Breast epithelium (tissue), 4 donors: ENCODE data around the gene UBE2H. TPM values are rescaled to one million over a fixed set of nuclear protein-coding genes. Genes with fewer than 3 reads are reported as not detected.

ENCODE experiments used
- DNase-seq, 2 donors: peaks; one replicate each; pipeline ENCODE4 v3.0.0-alpha.2; 2019; ENCODE audit warnings: low spot score in 2 of 2
- H3K27ac ChIP-seq, 2 donors: fragments of 200-600 bp; sonication (generic) in 1 of 2; one replicate each; pipeline ENCODE4 v1.5.1; 2016 to 2019; ENCODE audit warnings: mild to moderate bottlenecking in 1 of 2
- H3K27me3 ChIP-seq, 2 donors: fragments of 200-600 bp; sonication (generic) in 1 of 2; one replicate each; pipeline versions ENCODE4 v1.5.1 to v1.6.0; 2017 to 2019; ENCODE audit warnings: control low read depth in 1 of 2, mild to moderate bottlenecking in 1 of 2
- H3K36me3 ChIP-seq: fragments of 200-600 bp; one replicate; pipeline ENCODE4 v1.5.1; 2019
- H3K4me1 ChIP-seq, 2 donors: fragments of 200-600 bp; sonication (generic); one replicate each; pipeline ENCODE4 v1.5.1; 2016 to 2019; ENCODE audit warnings: control low read depth in 1 of 2
- H3K4me3 ChIP-seq, 3 donors: fragments of 200-600 bp; sonication (generic); 1 replicate in 2 of 3; 2 replicates in 1 of 3; pipeline ENCODE4 v1.5.1; 2016 to 2019; ENCODE audit warnings: mild to moderate bottlenecking in 3 of 3, moderate library complexity in 2 of 3
- H3K9me3 ChIP-seq, 2 donors: fragments of 200-600 bp; sonication (generic) in 1 of 2; one replicate each; pipeline ENCODE4 v1.5.1; 2016 to 2019; ENCODE audit warnings: control low read depth in 1 of 2
- POLR2A ChIP-seq: fragments of 450-650 bp; IDR thresholded peaks from one replicate; pipeline ENCODE4 v1.6.1; 2016; ENCODE audit warnings: antibody characterized with exemption, mild to moderate bottlenecking, moderate library complexity
- POLR2AphosphoS5 ChIP-seq, 3 donors: sonication (generic); formaldehyde crosslinking; IDR thresholded peaks; one replicate each; pipeline ENCODE4 v1.6.1; 2017; ENCODE audit warnings: antibody characterized with exemption in 3 of 3
- intact Hi-C: fragments of 100-400 bp; cut with DNase I; formaldehyde crosslinking; loops from one replicate; pipeline ENCODE4 v1.15.1; 2023; ENCODE audit warnings: low total_unique reads
- total RNA-seq, 3 donors: library from RNA; depleted of rRNA; stranded (reverse); fragments of >200 nt; gene quantifications; one replicate each; pipeline ENCODE4 v1.1.0, GENCODE V29; 2016
- TF ChIP-seq, protein P1 (sequence below), 3 donors: fragments of 450-650 bp; IDR thresholded peaks; one replicate each; pipeline ENCODE4 v1.5.1; 2016 to 2017; ENCODE audit warnings: antibody characterized with exemption in 3 of 3, mild to moderate bottlenecking in 3 of 3, moderate library complexity in 3 of 3

Gene UBE2H
- total RNA-seq, 3 donors from 2014 or later = 81.8 to 124 (median 114) TPM

DNA sequence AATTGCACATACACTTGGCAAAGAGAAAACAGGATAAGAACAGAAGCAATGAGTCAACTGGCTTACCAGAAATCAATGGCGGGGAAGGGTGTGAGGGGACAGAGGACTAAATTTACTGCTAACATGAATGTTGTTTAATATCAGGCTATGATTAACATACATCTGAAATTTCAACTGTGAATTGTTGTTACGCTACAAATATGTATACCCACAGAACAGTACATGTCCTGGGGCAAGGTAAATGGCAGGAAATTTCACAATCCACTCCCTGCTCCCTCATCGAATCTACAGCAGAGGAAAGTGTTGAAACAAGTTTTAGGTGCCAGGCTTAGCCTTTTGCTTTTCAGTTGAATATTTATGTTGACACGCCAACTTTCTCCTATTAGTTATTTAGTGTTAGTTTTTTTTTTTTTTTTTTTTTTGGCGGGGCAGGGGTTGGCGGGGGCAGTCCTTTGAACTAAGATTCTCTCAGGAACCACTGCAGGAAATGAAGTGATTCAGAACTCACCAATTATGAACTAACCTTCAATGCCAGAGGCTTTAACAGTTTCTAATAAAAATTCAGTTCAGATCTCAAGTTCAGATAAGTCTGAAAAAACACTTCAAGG lies 99.0 kb downstream of the UBE2H start:
- DNase-seq = peak in 1 of 2 donors; percentile 48
- peak overlapping the region; percentile 43 to 66 for H3K27ac ChIP-seq
- H3K4me3 ChIP-seq = peak overlapping the region in 1 of 3 donors; percentile 6
- H3K36me3 ChIP-seq = no peaks in the 10 kb centered on the region
- H3K4me1 ChIP-seq = peaks cover 0 to 12% of the 10 kb centered on the region in 2 donors
- no peaks in the 10 kb centered on the region for H3K27me3 ChIP-seq
- no peaks in the 10 kb centered on the region for H3K9me3 ChIP-seq
- intact Hi-C loops = no loop called here
- TF ChIP-seq, protein P1, sequence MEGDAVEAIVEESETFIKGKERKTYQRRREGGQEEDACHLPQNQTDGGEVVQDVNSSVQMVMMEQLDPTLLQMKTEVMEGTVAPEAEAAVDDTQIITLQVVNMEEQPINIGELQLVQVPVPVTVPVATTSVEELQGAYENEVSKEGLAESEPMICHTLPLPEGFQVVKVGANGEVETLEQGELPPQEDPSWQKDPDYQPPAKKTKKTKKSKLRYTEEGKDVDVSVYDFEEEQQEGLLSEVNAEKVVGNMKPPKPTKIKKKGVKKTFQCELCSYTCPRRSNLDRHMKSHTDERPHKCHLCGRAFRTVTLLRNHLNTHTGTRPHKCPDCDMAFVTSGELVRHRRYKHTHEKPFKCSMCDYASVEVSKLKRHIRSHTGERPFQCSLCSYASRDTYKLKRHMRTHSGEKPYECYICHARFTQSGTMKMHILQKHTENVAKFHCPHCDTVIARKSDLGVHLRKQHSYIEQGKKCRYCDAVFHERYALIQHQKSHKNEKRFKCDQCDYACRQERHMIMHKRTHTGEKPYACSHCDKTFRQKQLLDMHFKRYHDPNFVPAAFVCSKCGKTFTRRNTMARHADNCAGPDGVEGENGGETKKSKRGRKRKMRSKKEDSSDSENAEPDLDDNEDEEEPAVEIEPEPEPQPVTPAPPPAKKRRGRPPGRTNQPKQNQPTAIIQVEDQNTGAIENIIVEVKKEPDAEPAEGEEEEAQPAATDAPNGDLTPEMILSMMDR (IDR thresholded peaks at IDR 0.05) = no peak
- TF ChIP-seq POLR2A = no peak
- no peak for TF ChIP-seq POLR2AphosphoS5 (IDR thresholded peaks at IDR 0.05)

GRCh38 chr7:129851809-129852208 lies 101.0 kb downstream of the UBE2H start:
- Histone ChIP-seq H3K36me3 (no peaks in the 10 kb centered on the region), H3K9me3 (no peaks in the 10 kb centered on the region), H3K27ac (no peak overlapping the region), H3K4me1 (peaks cover 0 to 8% of the 10 kb centered on the region in 2 donors), H3K27me3 (no peaks in the 10 kb centered on the region), H3K4me3 (no peak overlapping the region)
- no peak for DNase-seq
- intact Hi-C loops = no loop called here
- TF ChIP-seq, protein P1 (IDR thresholded peaks at IDR 0.05) = no peak
- TF ChIP-seq POLR2AphosphoS5 (IDR thresholded peaks at IDR 0.05) (no peak), POLR2A (no peak)

DNA sequence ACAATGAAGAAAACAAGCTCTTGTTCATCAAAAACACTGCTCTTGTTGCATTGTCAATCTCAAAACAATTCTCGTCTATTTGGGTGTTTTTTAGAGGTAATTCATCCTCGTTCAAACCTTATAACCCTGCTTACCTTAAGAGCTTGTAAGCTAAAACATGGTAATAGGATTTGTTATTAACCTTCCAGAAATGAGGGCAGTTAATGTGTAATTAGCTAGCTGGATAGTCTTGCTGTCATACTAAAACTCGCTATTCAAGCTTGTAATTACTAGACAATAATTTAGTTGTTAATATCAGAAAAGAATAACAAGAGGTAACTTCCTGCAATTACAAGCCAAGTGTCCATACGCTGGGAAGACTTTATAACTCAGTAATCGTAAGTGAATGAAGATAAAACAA lies 101.6 kb downstream of the UBE2H start:
- Histone ChIP-seq H3K36me3 (no peaks in the 10 kb centered on the region), H3K9me3 (no peaks in the 10 kb centered on the region), H3K27me3 (no peaks in the 10 kb centered on the region), H3K27ac (no peak overlapping the region), H3K4me1 (peaks cover 0 to 8% of the 10 kb centered on the region in 2 donors), H3K4me3 (no peak overlapping the region)
- intact Hi-C loops = no loop called here
- no peak for DNase-seq
- no peak for TF ChIP-seq POLR2AphosphoS5 (IDR thresholded peaks at IDR 0.05)
- TF ChIP-seq POLR2A = no peak
- TF ChIP-seq, protein P1 (IDR thresholded peaks at IDR 0.05) = no peak

- H3K4me3 ChIP-seq = no peak overlapping the region
- H3K27me3 ChIP-seq = no peaks in the 10 kb centered on the region
- no peak overlapping the region for H3K27ac ChIP-seq
- H3K9me3 ChIP-seq = no peaks in the 10 kb centered on the region
- no peaks in the 10 kb centered on the region for H3K36me3 ChIP-seq
- DNase-seq = no peak
- TF ChIP-seq POLR2AphosphoS5 (IDR thresholded peaks at IDR 0.05) (no peak), POLR2A (no peak)
- TF ChIP-seq, protein P1 (IDR thresholded peaks at IDR 0.05) = no peak
- intact Hi-C loops = no loop called here
- peaks cover 0 to 12% of the 10 kb centered on the region in 2 donors for H3K4me1 ChIP-seq
Measured at GRCh38 chr7:129848436-129848835, 104.3 kb downstream of the UBE2H start.

DNA sequence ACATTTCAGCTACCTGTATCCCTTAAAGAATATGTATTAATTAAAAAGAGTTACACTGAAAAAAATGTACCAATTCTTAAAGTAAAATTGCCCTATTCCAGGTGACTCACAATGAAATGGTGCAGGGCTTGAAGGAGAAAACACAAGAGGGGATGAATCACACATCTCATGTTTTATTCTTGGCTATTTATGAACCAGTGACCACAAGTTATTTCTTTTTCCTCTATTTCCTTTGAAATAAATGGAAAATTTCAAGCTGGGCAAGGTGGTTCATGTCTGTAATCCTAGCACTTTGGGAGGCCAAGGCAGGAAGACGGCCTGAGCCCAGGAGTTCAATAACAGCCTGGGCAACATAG lies 106.8 kb downstream of the UBE2H start:
- no peak for DNase-seq
- no peaks in the 10 kb centered on the region for H3K9me3 ChIP-seq
- intact Hi-C loops = no loop called here
- TF ChIP-seq POLR2AphosphoS5 (IDR thresholded peaks at IDR 0.05) (no peak), POLR2A (no peak)
- TF ChIP-seq, protein P1 (IDR thresholded peaks at IDR 0.05) = no peak
- no peak overlapping the region for H3K27ac ChIP-seq
- peaks cover 0 to 10% of the 10 kb centered on the region in 2 donors for H3K4me1 ChIP-seq
- no peak overlapping the region for H3K4me3 ChIP-seq
- no peaks in the 10 kb centered on the region for H3K27me3 ChIP-seq
- H3K36me3 ChIP-seq = no peaks in the 10 kb centered on the region
